Activated naive CD4-positive, alpha-beta T cell treated with anti-CD3 and anti-CD28 coated beads for 36 hours (primary cell): ENCODE results near the gene PDIA5. TPM values are rescaled to one million over a fixed set of nuclear protein-coding genes. Genes with fewer than 3 reads are reported as not detected.

Experiments
- CTCF ChIA-PET: fragments of 350-600 bp; sonication (Branson Sonifier 250); formaldehyde crosslinking; loops from one replicate; lab custom pipeline; 2021; ENCODE audit warnings: antibody characterized with exemption; lab: Charles Lee
- DNase-seq: peaks from one replicate; pipeline ENCODE4 v3.0.0-alpha.2; 2020
- H3K27ac Mint-ChIP-seq: one replicate; pipeline ENCODE4 v1.8.0; 2021; ENCODE audit warnings: mild to moderate bottlenecking, mixed read lengths
- H3K27me3 Mint-ChIP-seq: one replicate; pipeline ENCODE4 v1.8.0; 2021; ENCODE audit warnings: low read depth, mixed read lengths
- H3K36me3 Mint-ChIP-seq: one replicate; pipeline ENCODE4 v1.8.0; 2021; ENCODE audit warnings: low read depth, mixed read lengths
- H3K4me1 Mint-ChIP-seq: one replicate; pipeline ENCODE4 v1.8.0; 2021; ENCODE audit warnings: low read depth, mixed read lengths
- H3K4me3 Mint-ChIP-seq: one replicate; pipeline ENCODE4 v1.8.0; 2021; ENCODE audit warnings: mild to moderate bottlenecking, moderate library complexity, mixed read lengths
- H3K9me3 Mint-ChIP-seq: one replicate; pipeline ENCODE4 v1.8.0; 2021; ENCODE audit warnings: mixed read lengths
- intact Hi-C: fragments of 100-400 bp; cut with micrococcal nuclease; formaldehyde crosslinking; loops from one replicate; pipeline ENCODE4 v1.15.1; 2023
- microRNA-seq: library from miRNA; unstranded; fragments of <30 nt; microRNA quantifications from one replicate; pipeline ENCODE4 v1.2.0, GENCODE V29; 2022; ENCODE audit warnings: borderline microRNAs expressed, borderline replicate concordance
- total RNA-seq, 2 experiments: library from RNA; stranded (reverse); gene quantifications; one replicate each; pipeline ENCODE4 v1.2.3, GENCODE V29; 2021

Gene PDIA5
- total RNA-seq, 2 experiments from 2014 or later, result 20.7 to 21.2 TPM

- intact Hi-C loops, result no loop called here
- Mint-ChIP-seq H3K4me3 (no peak overlapping the region), H3K4me1 (no peaks in the 10 kb centered on the region), H3K9me3 (no peaks in the 10 kb centered on the region), H3K27ac (no peak overlapping the region), H3K36me3 (peaks cover 7% of the 10 kb centered on the region), H3K27me3 (peaks cover 2% of the 10 kb centered on the region)
- CTCF ChIA-PET, result interaction anchor here (0.6 kb wide), 1 partner anchor 13 kb away, joined by 4 read pairs; no protein-coding TSS in a partner anchor
- no peak for DNase-seq
Observed at GRCh38 chr3:123194552-123194951, 127.7 kb downstream of the PDIA5 start.

- no peak for DNase-seq
- Mint-ChIP-seq H3K27me3 (peaks cover 2% of the 10 kb centered on the region), H3K4me1 (peaks cover 16% of the 10 kb centered on the region), H3K9me3 (no peaks in the 10 kb centered on the region), H3K27ac (no peak overlapping the region), H3K4me3 (no peak overlapping the region), H3K36me3 (peaks cover 10% of the 10 kb centered on the region)
- CTCF ChIA-PET, result interaction anchor here (1.3 kb wide), 1 partner anchor 127 kb away, joined by 3 read pairs; no protein-coding TSS in a partner anchor
- intact Hi-C loops, result no loop called here
Observed at GRCh38 chr3:123198372-123198771, 131.5 kb downstream of the PDIA5 start.

GRCh38 chr3:123201223-123201556 lies 134.4 kb downstream of the PDIA5 start:
- peaks cover 23% of the 10 kb centered on the region for H3K4me1 Mint-ChIP-seq
- no peak for DNase-seq
- peak overlapping the region; percentile 95 for H3K27ac Mint-ChIP-seq
- H3K9me3 Mint-ChIP-seq, result no peaks in the 10 kb centered on the region
- peaks cover 10% of the 10 kb centered on the region for H3K36me3 Mint-ChIP-seq
- intact Hi-C loops, result loop anchor here (1.0 to 10.0 kb wide), 14 partner anchors 134 to 1655 kb away; partner anchors contain the start of genes CCDC14, DTX3L, EAF2 and GOLGB1
- no peaks in the 10 kb centered on the region for H3K27me3 Mint-ChIP-seq
- H3K4me3 Mint-ChIP-seq, result peak overlapping the region; percentile 95
- CTCF ChIA-PET, result no interaction called here

- intact Hi-C loops, result loop anchor here (1.0 to 10.0 kb wide), 14 partner anchors 134 to 1655 kb away; partner anchors contain the start of genes CCDC14, DTX3L, EAF2 and GOLGB1
- H3K9me3 Mint-ChIP-seq, result no peaks in the 10 kb centered on the region
- H3K4me1 Mint-ChIP-seq, result peaks cover 27% of the 10 kb centered on the region
- CTCF ChIA-PET, result no interaction called here
- DNase-seq, result peak; percentile 98
- H3K36me3 Mint-ChIP-seq, result peaks cover 13% of the 10 kb centered on the region
- peak within 1 kb of the TSS; percentile 95 for H3K27ac Mint-ChIP-seq
- H3K27me3 Mint-ChIP-seq, result no peaks in the 10 kb centered on the region
- peak within 1 kb of the TSS; percentile 95 for H3K4me3 Mint-ChIP-seq
Observed at GRCh38 chr3:123201557-123202427, 135.0 kb downstream of the PDIA5 start, which contains the start of gene SEC22A. Gene SEC22A (plus strand): TSS chr3:123201943. CDS start chr3:123209218, 7,275 bp downstream.

- H3K9me3 Mint-ChIP-seq, result no peaks in the 10 kb centered on the region
- H3K36me3 Mint-ChIP-seq, result peaks cover 11% of the 10 kb centered on the region
- no peaks in the 10 kb centered on the region for H3K27me3 Mint-ChIP-seq
- intact Hi-C loops, result loop anchor here (5.0 to 10.0 kb wide), 4 partner anchors 638 to 1538 kb away; partner anchors contain the start of genes DTX3L, HCLS1, PARP9 and WDR5B
- CTCF ChIA-PET, result no interaction called here
- peak overlapping the region; percentile 95 for H3K27ac Mint-ChIP-seq
- peak; percentile 10 for DNase-seq
- peaks cover 28% of the 10 kb centered on the region for H3K4me1 Mint-ChIP-seq
- peak overlapping the region; percentile 95 for H3K4me3 Mint-ChIP-seq
Observed at GRCh38 chr3:123202451-123202850, 135.6 kb downstream of the PDIA5 start.

Small RNA genes lying within 50 kb of the gene (microRNA-seq; reads per million reads assigned to microRNA genes)
- gene MIR7110, result not detected

Other genes with a start within 250 kb of the PDIA5 start
- gene SEMA5B, start 39.3 kb upstream of the PDIA5 start, total RNA-seq, result not detected
- 10 to 100 TPM; 14.3 to 18.7 TPM for gene SEC22A, start 134.9 kb downstream of the PDIA5 start, total RNA-seq